ENCODE data around the gene MAP3K7. TPM values are rescaled to one million over a fixed set of nuclear protein-coding genes. Genes with fewer than 3 reads are reported as not detected.

Gene MAP3K7
- total RNA-seq, 1 donor from 2014 or later: 15.7 TPM

GRCh38 chr6:90530882-90531281 is 56.0 kb downstream of the MAP3K7 start:
- no peak for DNase-seq (ENCODE audit: low read depth in 2 of 2)

- DNase-seq (ENCODE audit: low read depth in 2 of 2): no peak
Observed at GRCh38 chr6:90525421-90525820, 61.5 kb downstream of the MAP3K7 start.

GRCh38 chr6:90523779-90524310 is 63.0 kb downstream of the MAP3K7 start:
- DNase-seq (ENCODE audit: low read depth in 2 of 2): peak in 1 of 2 donors; percentile 12

GRCh38 chr6:90521955-90522354 is 64.9 kb downstream of the MAP3K7 start:
- DNase-seq (ENCODE audit: low read depth in 2 of 2): no peak

- DNase-seq (ENCODE audit: low read depth in 2 of 2): no peak
Observed at GRCh38 chr6:90516074-90516660, 70.7 kb downstream of the MAP3K7 start.

GRCh38 chr6:90514496-90514895 is 72.4 kb downstream of the MAP3K7 start:
- DNase-seq (ENCODE audit: low read depth in 2 of 2): no peak

GRCh38 chr6:90508753-90509152 is 78.1 kb downstream of the MAP3K7 start:
- DNase-seq (ENCODE audit: low read depth in 2 of 2): no peak

GRCh38 chr6:90502866-90503407 is 83.9 kb downstream of the MAP3K7 start:
- no peak for DNase-seq (ENCODE audit: low read depth in 2 of 2)

DNA sequence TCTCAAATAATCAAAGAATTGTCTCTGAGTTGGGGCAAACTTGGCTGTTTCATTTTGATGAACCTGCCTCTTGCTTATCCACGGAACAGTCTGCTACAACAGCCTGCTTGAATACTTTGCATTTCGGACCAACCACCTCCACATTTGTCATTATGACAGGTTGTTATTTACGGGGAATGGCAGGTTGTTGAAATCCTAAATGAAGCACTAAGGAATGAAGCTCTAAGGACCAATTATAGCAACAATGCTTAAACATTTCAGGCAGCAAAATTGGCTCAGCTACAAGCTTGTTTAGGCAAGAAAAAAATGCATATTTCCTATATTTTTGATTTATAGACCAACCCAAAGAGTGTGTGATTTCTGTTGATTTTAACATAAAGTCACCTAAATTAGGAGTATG is 84.5 kb downstream of the MAP3K7 start:
- DNase-seq (ENCODE audit: low read depth in 2 of 2): no peak

GRCh38 chr6:90500458-90500857 is 86.4 kb downstream of the MAP3K7 start:
- DNase-seq (ENCODE audit: low read depth in 2 of 2): no peak

GRCh38 chr6:90497411-90497810 is 89.5 kb downstream of the MAP3K7 start:
- DNase-seq (ENCODE audit: low read depth in 2 of 2): no peak

GRCh38 chr6:90496258-90497016 is 90.4 kb downstream of the MAP3K7 start:
- no peak for DNase-seq (ENCODE audit: low read depth in 2 of 2)

DNA sequence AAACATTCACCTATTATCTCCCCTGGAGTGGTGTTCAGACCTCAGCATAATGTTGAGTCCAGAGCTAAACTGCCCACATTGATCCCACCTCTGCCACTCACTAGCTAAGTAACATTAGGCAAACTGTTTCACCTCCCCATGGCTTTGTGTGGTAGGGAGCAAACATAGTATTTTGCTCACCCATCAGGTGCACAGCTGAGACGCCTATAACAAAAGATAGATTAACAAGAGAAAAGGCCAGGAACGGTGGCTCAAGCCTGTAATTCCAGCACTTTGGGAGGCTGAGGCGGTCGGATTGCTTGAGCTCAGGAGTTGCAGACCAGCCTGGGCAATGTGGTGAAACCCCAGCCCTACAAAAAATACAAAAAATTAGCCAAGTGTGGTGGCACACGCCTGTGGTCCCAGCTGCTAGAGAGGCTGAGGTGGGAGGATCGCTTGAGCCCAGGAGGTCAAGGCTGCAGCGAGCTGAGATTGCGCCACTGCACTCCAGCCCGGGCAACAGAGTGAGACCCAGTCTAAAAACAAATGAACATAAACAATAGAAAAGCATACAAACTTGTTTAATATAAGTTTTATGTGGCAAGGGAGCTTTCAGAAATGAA is 91.6 kb downstream of the MAP3K7 start:
- DNase-seq (ENCODE audit: low read depth in 2 of 2): no peak

DNA sequence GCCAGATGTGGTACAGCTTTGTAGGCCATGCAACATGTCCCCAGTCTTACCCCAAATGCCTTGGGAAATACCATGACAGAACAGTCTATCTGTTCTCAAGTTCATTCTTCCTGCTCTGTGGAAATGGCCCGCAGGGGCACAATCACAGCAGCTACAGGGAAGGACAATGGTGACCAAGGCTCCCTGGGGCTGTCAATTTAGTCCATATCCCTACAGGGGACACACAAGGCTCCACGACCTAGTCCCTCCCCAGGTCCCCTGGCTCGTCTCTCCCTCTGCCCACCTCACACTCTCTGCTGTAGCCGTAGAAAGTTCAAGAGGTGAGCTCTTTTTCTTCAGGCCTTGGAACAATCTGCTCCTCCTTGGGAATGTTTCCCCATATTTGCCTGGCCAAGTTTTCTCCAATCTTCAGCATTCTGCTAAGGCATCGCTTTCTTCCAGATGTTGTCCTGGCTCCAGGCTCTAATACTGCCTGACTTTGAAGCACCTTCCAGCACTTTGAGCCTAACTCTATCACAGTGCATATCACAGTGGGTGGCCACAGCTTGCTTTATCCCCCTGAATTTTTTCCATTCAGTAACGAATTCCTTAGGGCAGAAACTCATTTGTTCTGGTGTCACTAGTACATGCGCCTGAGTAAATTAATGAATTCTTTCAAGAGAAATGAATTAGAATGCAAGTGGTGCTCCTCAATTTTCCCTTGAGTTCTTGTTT is 92.6 kb downstream of the MAP3K7 start:
- no peak for DNase-seq (ENCODE audit: low read depth in 2 of 2)

- peak; percentile 82 to 90 for DNase-seq (ENCODE audit: low read depth in 2 of 2)
Observed at GRCh38 chr6:90493332-90493731, 93.5 kb downstream of the MAP3K7 start.

DNA sequence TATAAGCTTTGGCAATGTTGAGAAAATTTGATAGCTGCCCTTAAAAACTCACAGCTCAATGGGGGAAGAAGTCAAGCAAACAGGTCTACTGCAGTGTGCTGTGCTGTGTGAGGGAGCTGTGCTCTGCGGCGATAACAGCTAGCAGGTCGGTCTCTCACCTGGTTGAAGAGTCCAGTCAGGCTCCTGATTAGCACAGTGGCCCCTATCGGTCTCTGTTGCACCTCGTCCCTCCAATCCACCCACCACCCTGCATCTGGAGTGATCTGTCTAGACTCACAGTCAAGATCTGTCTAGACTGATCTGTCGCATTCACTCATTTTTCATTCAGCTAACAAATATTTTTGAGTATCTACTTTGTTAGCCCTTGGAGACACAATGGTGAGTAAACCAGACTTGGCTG is 94.1 kb downstream of the MAP3K7 start:
- DNase-seq (ENCODE audit: low read depth in 2 of 2): peak in 1 of 2 donors; percentile 2

- DNase-seq (ENCODE audit: low read depth in 2 of 2): no peak
Observed at GRCh38 chr6:90492369-90492768, 94.5 kb downstream of the MAP3K7 start.

GRCh38 chr6:90490030-90490716 is 96.7 kb downstream of the MAP3K7 start:
- DNase-seq (ENCODE audit: low read depth in 2 of 2): peak in 1 of 2 donors; percentile 77

GRCh38 chr6:90488816-90489215 is 98.1 kb downstream of the MAP3K7 start:
- no peak for DNase-seq (ENCODE audit: low read depth in 2 of 2)

DNA sequence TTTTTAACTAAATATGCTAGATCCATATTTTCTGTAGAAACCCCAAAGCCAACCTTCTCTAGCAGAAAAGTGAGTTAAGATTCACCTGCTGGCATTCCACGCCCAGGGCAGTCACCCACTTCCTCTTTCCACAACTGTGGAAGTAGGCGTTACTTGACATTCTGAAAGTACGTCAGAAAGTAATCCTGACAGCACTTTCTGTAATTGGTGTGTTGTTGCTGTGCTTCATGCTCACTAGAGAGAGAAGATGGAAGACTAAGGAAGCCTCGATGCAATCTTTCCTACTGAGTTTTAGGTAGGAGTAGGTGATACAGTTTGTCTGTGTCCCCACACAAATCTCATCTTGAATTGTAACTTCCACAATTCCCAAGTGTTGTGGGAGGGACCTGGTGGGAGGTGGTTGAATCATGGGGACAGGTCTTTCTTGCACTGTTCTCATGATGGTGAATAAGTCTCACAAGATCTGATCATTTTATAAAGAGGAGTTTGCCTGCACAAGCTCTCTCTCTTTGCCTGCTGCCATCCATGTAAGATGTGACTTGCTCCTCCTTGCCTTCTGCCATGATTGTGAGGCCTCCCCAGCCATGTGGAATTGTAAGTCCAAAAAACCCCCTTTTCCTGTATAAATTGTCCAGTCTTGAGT is 101.1 kb downstream of the MAP3K7 start:
- no peak for DNase-seq (ENCODE audit: low read depth in 2 of 2)

DNA sequence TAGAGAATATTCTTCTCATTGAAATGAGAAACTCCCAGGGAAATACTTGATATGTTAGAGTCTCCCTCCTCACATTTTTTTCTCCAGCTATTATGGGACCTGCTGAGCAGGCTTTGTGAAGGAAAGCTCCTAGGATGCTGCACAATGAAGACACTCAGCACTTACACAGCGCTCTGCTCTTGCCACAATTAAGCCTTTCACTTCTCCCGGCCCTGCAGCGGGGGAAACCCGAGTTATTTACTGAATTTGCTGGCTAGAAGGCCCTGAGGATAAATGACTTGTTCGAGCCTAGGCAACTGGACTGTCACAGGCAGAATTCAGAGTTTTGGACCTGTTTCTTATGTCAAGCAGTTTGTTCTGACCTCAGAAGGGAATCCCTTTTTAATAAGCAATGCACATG is 102.0 kb downstream of the MAP3K7 start:
- no peak for DNase-seq (ENCODE audit: low read depth in 2 of 2)

Data from lung microvascular endothelial cell (primary cell).